WTC11 (cell line): ENCODE data around the gene BAIAP2L1. TPM values are rescaled to one million over a fixed set of nuclear protein-coding genes. Genes with fewer than 3 reads are reported as not detected.

Source experiments
- ATAC-seq: fragments of 200-7000 bp; cut with Tn5 transposase; 2 replicates; pipeline ENCODE4 v1.10.0; 2021; ENCODE audit warnings: mild to moderate bottlenecking, moderate library complexity
- CTCF ChIA-PET: fragments of 300-600 bp; sonication (Branson Sonifier 250); formaldehyde crosslinking; loops from one replicate; lab custom pipeline; 2021; ENCODE audit warnings: antibody characterized with exemption; lab: Charles Lee
- POLR2A ChIA-PET: fragments of 350-600 bp; sonication (Branson Sonifier 250); formaldehyde crosslinking; loops from one replicate; lab custom pipeline; 2021; ENCODE audit warnings: antibody characterized with exemption; lab: Charles Lee
- DNase-seq: peaks from one replicate; pipeline ENCODE4 v3.0.0; 2021; ENCODE audit warnings: low spot score
- H3K27ac Mint-ChIP-seq: 2 replicates; pipeline ENCODE4 v1.8.0; 2021; ENCODE audit warnings: mixed read lengths
- H3K27me3 Mint-ChIP-seq: 2 replicates; pipeline ENCODE4 v1.8.0; 2021; ENCODE audit warnings: low read depth, mild to moderate bottlenecking, moderate library complexity, mixed read lengths
- H3K36me3 Mint-ChIP-seq: 2 replicates; pipeline ENCODE4 v1.8.0; 2021; ENCODE audit warnings: mixed read lengths
- H3K4me1 Mint-ChIP-seq: 2 replicates; pipeline ENCODE4 v1.8.0; 2022; ENCODE audit warnings: mixed read lengths
- H3K4me3 Mint-ChIP-seq: 2 replicates; pipeline ENCODE4 v1.8.0; 2021; ENCODE audit warnings: mild to moderate bottlenecking, moderate library complexity, mixed read lengths
- H3K9me3 Mint-ChIP-seq: 2 replicates; pipeline ENCODE4 v1.8.0; 2021; ENCODE audit warnings: mixed read lengths
- AFF4 ChIP-seq: sonication (generic); formaldehyde crosslinking; IDR thresholded peaks from 2 replicates; pipeline ENCODE4 v1.8.1; 2023; ENCODE audit warnings: mild to moderate bottlenecking, missing genetic modification reagents, borderline replicate concordance
- E2F1 ChIP-seq: sonication (generic); formaldehyde crosslinking; IDR thresholded peaks from 2 replicates; pipeline ENCODE4 v1.8.0; 2022; ENCODE audit warnings: mild to moderate bottlenecking, missing genetic modification reagents
- HMGA2 ChIP-seq: fragments of 250-450 bp; sonication (Bioruptor Pico); IDR thresholded peaks from 2 replicates; pipeline ENCODE4 v1.4.0; 2021; ENCODE audit warnings: mild to moderate bottlenecking, moderate library complexity
- IRF1 ChIP-seq: sonication (generic); formaldehyde crosslinking; IDR thresholded peaks from 2 replicates; pipeline ENCODE4 v1.8.0; 2023; ENCODE audit warnings: missing genetic modification reagents
- IRF2 ChIP-seq: sonication (generic); formaldehyde crosslinking; IDR thresholded peaks from 2 replicates; pipeline ENCODE4 v1.8.0; 2022; ENCODE audit warnings: low read depth, missing genetic modification reagents, borderline replicate concordance
- NR2C2 ChIP-seq: sonication (generic); formaldehyde crosslinking; IDR thresholded peaks from 2 replicates; pipeline ENCODE4 v1.8.0; 2022; ENCODE audit warnings: mild to moderate bottlenecking, missing genetic modification reagents
- OVOL2 ChIP-seq: fragments of 250-450 bp; sonication (Bioruptor Pico); IDR thresholded peaks from 2 replicates; pipeline ENCODE4 v1.9.0; 2021; ENCODE audit warnings: mild to moderate bottlenecking, borderline replicate concordance
- SMAD3 ChIP-seq: sonication (generic); formaldehyde crosslinking; IDR thresholded peaks from 2 replicates; pipeline ENCODE4 v1.8.0; 2022; ENCODE audit warnings: missing genetic modification reagents, mild to moderate bottlenecking, borderline replicate concordance
- TP53 ChIP-seq: sonication (generic); formaldehyde crosslinking; IDR thresholded peaks from 2 replicates; pipeline ENCODE4 v1.8.1; 2023; ENCODE audit warnings: mild to moderate bottlenecking, missing genetic modification reagents
- ZBTB21 ChIP-seq: sonication (generic); formaldehyde crosslinking; IDR thresholded peaks from 2 replicates; pipeline ENCODE4 v1.8.1; 2023; ENCODE audit warnings: mild to moderate bottlenecking, missing genetic modification reagents, borderline replicate concordance
- ZBTB43 ChIP-seq: sonication (generic); formaldehyde crosslinking; IDR thresholded peaks from 2 replicates; pipeline ENCODE4 v1.8.1; 2023; ENCODE audit warnings: mild to moderate bottlenecking, missing genetic modification reagents
- ZNF138 ChIP-seq: sonication (generic); formaldehyde crosslinking; conservative IDR thresholded peaks from 2 replicates; pipeline ENCODE4 v1.8.1; 2022; ENCODE audit warnings: mild to moderate bottlenecking, moderate library complexity, missing genetic modification reagents
- ZNF425 ChIP-seq: fragments of 250-450 bp; sonication (Bioruptor Pico); conservative IDR thresholded peaks from 2 replicates; pipeline ENCODE4 v1.9.0; 2021; ENCODE audit warnings: mild to moderate bottlenecking
- ZNF671 ChIP-seq: fragments of 250-450 bp; sonication (Bioruptor Pico); IDR thresholded peaks from 2 replicates; pipeline ENCODE4 v1.8.0; 2021; ENCODE audit warnings: mild to moderate bottlenecking
- total RNA-seq: library from RNA; stranded (reverse); gene quantifications from 3 replicates; pipeline ENCODE4 v1.2.3, GENCODE V29; 2021
- TF ChIP-seq, protein P1 (sequence below): sonication (generic); formaldehyde crosslinking; IDR thresholded peaks from 2 replicates; pipeline ENCODE4 v1.8.1; 2023; ENCODE audit warnings: mild to moderate bottlenecking, missing genetic modification reagents, moderate library complexity
- TF ChIP-seq, protein P2 (sequence below): sonication (generic); formaldehyde crosslinking; IDR thresholded peaks from 2 replicates; pipeline ENCODE4 v1.8.0; 2022; ENCODE audit warnings: missing genetic modification reagents
- TF ChIP-seq, protein P3 (sequence below): fragments of 250-450 bp; sonication (Bioruptor Pico); IDR thresholded peaks from 2 replicates; pipeline ENCODE4 v1.9.0; 2021; ENCODE audit warnings: moderate library complexity, mild to moderate bottlenecking, inconsistent platforms, borderline replicate concordance
- TF ChIP-seq, protein P4 (sequence below): sonication (generic); formaldehyde crosslinking; IDR thresholded peaks from 2 replicates; pipeline ENCODE4 v1.8.0; 2022; ENCODE audit warnings: mild to moderate bottlenecking, missing genetic modification reagents

BAIAP2L1 gene
- total RNA-seq, 1 experiment from 2014 or later, result 37.5 TPM

- H3K36me3 Mint-ChIP-seq, result peaks cover 4% of the 10 kb centered on the region; the same call in 1 of the 2 replicates
- ATAC-seq (no peak; the same call in 1 of the 2 replicates), DNase-seq (no peak)
- no peaks in the 10 kb centered on the region for H3K27me3 Mint-ChIP-seq
- peak overlapping the region; percentile 94; the same call in 1 of the 2 replicates for H3K27ac Mint-ChIP-seq
- ChIA-PET POLR2A (interaction anchor here (0.6 to 0.7 kb wide), 3 partner anchors 115 to 420 kb away, joined by 3 to 4 read pairs (median 3); no protein-coding TSS in a partner anchor), CTCF (interaction anchor here (0.6 to 0.9 kb wide), 2 partner anchors 11 to 12 kb away, joined by 3 read pairs; no protein-coding TSS in a partner anchor)
- TF ChIP-seq SMAD3, result no peak
- no peak for TF ChIP-seq ZNF138 (CRISPR knock-in tag)
- TF ChIP-seq IRF2 (CRISPR knock-in tag), result no peak
- TF ChIP-seq AFF4 (CRISPR knock-in tag), result no peak
- TF ChIP-seq, protein P1, sequence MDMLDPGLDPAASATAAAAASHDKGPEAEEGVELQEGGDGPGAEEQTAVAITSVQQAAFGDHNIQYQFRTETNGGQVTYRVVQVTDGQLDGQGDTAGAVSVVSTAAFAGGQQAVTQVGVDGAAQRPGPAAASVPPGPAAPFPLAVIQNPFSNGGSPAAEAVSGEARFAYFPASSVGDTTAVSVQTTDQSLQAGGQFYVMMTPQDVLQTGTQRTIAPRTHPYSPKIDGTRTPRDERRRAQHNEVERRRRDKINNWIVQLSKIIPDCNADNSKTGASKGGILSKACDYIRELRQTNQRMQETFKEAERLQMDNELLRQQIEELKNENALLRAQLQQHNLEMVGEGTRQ, result no peak
- TF ChIP-seq ZNF425 (CRISPR knock-in tag), result no peak
- no peak for TF ChIP-seq NR2C2 (CRISPR knock-in tag)
- TF ChIP-seq, protein P2, sequence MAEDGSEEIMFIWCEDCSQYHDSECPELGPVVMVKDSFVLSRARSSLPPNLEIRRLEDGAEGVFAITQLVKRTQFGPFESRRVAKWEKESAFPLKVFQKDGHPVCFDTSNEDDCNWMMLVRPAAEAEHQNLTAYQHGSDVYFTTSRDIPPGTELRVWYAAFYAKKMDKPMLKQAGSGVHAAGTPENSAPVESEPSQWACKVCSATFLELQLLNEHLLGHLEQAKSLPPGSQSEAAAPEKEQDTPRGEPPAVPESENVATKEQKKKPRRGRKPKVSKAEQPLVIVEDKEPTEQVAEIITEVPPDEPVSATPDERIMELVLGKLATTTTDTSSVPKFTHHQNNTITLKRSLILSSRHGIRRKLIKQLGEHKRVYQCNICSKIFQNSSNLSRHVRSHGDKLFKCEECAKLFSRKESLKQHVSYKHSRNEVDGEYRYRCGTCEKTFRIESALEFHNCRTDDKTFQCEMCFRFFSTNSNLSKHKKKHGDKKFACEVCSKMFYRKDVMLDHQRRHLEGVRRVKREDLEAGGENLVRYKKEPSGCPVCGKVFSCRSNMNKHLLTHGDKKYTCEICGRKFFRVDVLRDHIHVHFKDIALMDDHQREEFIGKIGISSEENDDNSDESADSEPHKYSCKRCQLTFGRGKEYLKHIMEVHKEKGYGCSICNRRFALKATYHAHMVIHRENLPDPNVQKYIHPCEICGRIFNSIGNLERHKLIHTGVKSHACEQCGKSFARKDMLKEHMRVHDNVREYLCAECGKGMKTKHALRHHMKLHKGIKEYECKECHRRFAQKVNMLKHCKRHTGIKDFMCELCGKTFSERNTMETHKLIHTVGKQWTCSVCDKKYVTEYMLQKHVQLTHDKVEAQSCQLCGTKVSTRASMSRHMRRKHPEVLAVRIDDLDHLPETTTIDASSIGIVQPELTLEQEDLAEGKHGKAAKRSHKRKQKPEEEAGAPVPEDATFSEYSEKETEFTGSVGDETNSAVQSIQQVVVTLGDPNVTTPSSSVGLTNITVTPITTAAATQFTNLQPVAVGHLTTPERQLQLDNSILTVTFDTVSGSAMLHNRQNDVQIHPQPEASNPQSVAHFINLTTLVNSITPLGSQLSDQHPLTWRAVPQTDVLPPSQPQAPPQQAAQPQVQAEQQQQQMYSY (CRISPR knock-in tag), result no peak
- TF ChIP-seq ZBTB21, result no peak
- TF ChIP-seq TP53, result no peak
- TF ChIP-seq IRF1 (CRISPR knock-in tag), result no peak
- no peak for TF ChIP-seq OVOL2 (CRISPR knock-in tag)
- TF ChIP-seq ZBTB43 (CRISPR knock-in tag), result no peak
- no peak for TF ChIP-seq E2F1 (CRISPR knock-in tag)
- TF ChIP-seq, protein P3, sequence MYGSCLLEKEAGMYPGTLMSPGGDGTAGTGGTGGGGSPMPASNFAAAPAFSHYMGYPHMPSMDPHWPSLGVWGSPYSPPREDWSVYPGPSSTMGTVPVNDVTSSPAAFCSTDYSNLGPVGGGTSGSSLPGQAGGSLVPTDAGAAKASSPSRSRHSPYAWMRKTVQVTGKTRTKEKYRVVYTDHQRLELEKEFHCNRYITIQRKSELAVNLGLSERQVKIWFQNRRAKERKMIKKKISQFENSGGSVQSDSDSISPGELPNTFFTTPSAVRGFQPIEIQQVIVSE (CRISPR knock-in tag), result no peak
- no peak for TF ChIP-seq ZNF671 (CRISPR knock-in tag)
- TF ChIP-seq, protein P4, sequence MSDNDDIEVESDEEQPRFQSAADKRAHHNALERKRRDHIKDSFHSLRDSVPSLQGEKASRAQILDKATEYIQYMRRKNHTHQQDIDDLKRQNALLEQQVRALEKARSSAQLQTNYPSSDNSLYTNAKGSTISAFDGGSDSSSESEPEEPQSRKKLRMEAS (CRISPR knock-in tag), result no peak
- TF ChIP-seq HMGA2, result no peak
- H3K4me1 Mint-ChIP-seq, result peaks cover 2% of the 10 kb centered on the region; the same call in 1 of the 2 replicates
- H3K9me3 Mint-ChIP-seq, result peaks cover 7% of the 10 kb centered on the region
- H3K4me3 Mint-ChIP-seq, result no peak overlapping the region
These were observed 135.0 kb downstream of the BAIAP2L1 start for GRCh38 chr7:98265841-98266271.
